PC-9 (cell line): ENCODE data around the gene MUS81.

Source experiments
- EZH2 ChIP-seq: fragments of 200-600 bp; sonication (generic); IDR thresholded peaks from 2 replicates; pipeline ENCODE4 v1.8.0; 2017; ENCODE audit warnings: antibody characterized with exemption, low read depth
- TF ChIP-seq, protein P1 (sequence below): fragments of 200-600 bp; sonication (generic); conservative IDR thresholded peaks from 2 replicates; pipeline ENCODE4 v1.6.1; 2017; ENCODE audit warnings: mixed run types, antibody characterized with exemption, mild to moderate bottlenecking, moderate library complexity

DNA sequence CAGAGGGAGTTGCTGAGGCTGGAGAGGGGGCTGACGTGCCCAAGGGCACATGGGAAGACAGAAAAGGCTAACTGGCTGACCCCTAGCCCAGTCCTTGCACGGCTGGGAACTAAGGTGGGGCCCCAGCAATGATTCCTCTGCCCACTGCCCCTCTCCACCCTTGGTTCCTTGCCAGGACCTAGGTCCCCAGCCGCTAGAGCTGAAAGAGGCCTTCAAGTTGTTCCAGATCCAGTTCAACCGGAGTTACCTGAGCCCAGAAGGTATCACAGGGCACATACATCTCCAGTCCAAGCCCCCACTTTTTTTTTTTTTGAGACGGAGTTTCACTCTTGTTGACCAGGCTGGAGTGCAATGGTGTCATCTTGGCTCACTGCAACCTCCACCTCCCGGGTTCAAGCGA is 19.8 kb downstream of the MUS81 start:
- TF ChIP-seq, protein P1, sequence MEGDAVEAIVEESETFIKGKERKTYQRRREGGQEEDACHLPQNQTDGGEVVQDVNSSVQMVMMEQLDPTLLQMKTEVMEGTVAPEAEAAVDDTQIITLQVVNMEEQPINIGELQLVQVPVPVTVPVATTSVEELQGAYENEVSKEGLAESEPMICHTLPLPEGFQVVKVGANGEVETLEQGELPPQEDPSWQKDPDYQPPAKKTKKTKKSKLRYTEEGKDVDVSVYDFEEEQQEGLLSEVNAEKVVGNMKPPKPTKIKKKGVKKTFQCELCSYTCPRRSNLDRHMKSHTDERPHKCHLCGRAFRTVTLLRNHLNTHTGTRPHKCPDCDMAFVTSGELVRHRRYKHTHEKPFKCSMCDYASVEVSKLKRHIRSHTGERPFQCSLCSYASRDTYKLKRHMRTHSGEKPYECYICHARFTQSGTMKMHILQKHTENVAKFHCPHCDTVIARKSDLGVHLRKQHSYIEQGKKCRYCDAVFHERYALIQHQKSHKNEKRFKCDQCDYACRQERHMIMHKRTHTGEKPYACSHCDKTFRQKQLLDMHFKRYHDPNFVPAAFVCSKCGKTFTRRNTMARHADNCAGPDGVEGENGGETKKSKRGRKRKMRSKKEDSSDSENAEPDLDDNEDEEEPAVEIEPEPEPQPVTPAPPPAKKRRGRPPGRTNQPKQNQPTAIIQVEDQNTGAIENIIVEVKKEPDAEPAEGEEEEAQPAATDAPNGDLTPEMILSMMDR: no peak
- no peak for TF ChIP-seq EZH2
